Glutamatergic neuron (in vitro differentiated cells): ENCODE measurements around the gene CBR4. TPM values are rescaled to one million over a fixed set of nuclear protein-coding genes. Genes with fewer than 3 reads are reported as not detected.

ENCODE experiments used
- DNase-seq: peaks from one replicate; pipeline ENCODE4 v3.0.0; 2022
- H3K27ac Mint-ChIP-seq: one replicate; pipeline ENCODE4 v1.8.0; 2020; ENCODE audit warnings: mild to moderate bottlenecking, mixed read lengths, inconsistent platforms; ENCODE audit not compliant: unreplicated experiment
- H3K27me3 Mint-ChIP-seq: one replicate; pipeline ENCODE4 v1.8.0; 2020; ENCODE audit warnings: mild to moderate bottlenecking, moderate library complexity, mixed read lengths, inconsistent platforms; ENCODE audit not compliant: unreplicated experiment
- H3K36me3 Mint-ChIP-seq: one replicate; pipeline ENCODE4 v1.8.0; 2020; ENCODE audit warnings: mild to moderate bottlenecking, mixed read lengths, inconsistent platforms; ENCODE audit not compliant: unreplicated experiment
- H3K4me1 Mint-ChIP-seq: one replicate; pipeline ENCODE4 v1.8.0; 2020; ENCODE audit warnings: mild to moderate bottlenecking, low read depth, mixed read lengths, inconsistent platforms; ENCODE audit not compliant: unreplicated experiment
- H3K4me3 Mint-ChIP-seq: one replicate; pipeline ENCODE4 v1.8.0; 2020; ENCODE audit warnings: mild to moderate bottlenecking, mixed read lengths, inconsistent platforms; ENCODE audit not compliant: unreplicated experiment
- H3K9me3 Mint-ChIP-seq: one replicate; pipeline ENCODE4 v1.8.0; 2020; ENCODE audit warnings: mild to moderate bottlenecking, moderate library complexity, mixed read lengths, inconsistent platforms; ENCODE audit not compliant: unreplicated experiment
- CTCF ChIP-seq: fragments of 200-600 bp; sonication (generic); IDR thresholded peaks from one replicate; pipeline ENCODE4 v1.5.0; 2021; ENCODE audit not compliant: partially characterized antibody, unreplicated experiment
- total RNA-seq: library from RNA; stranded (reverse); fragmentation: NEBNext Ultra II Directional; extraction: Animal tissue kit (Norgen Biotek cat#: 25700); gene quantifications from one replicate; pipeline ENCODE4 v1.2.1, GENCODE V29; 2021; ENCODE audit not compliant: unreplicated experiment

Gene CBR4
- total RNA-seq, 1 donor from 2014 or later: 59.1 TPM

GRCh38 chr4:169025184-169025583 lies 15.1 kb upstream of the CBR4 start:
- Mint-ChIP-seq H3K9me3 (peaks cover 3% of the 10 kb centered on the region), H3K27ac (no peak overlapping the region), H3K27me3 (peaks cover 3% of the 10 kb centered on the region), H3K36me3 (no peaks in the 10 kb centered on the region), H3K4me3 (no peak overlapping the region), H3K4me1 (no peaks in the 10 kb centered on the region)
- TF ChIP-seq CTCF: no peak
- no peak for DNase-seq

- H3K4me1 Mint-ChIP-seq: no peaks in the 10 kb centered on the region
These were observed 14.7 kb upstream of the CBR4 start for GRCh38 chr4:169024762-169025161.

GRCh38 chr4:169018406-169018805 lies 8.4 kb upstream of the CBR4 start:
- H3K36me3 Mint-ChIP-seq: no peaks in the 10 kb centered on the region
- no peak for TF ChIP-seq CTCF
- H3K27me3 Mint-ChIP-seq: peaks cover 2% of the 10 kb centered on the region
- H3K4me3 Mint-ChIP-seq: no peak overlapping the region
- no peak for DNase-seq
- peaks cover 12% of the 10 kb centered on the region for H3K4me1 Mint-ChIP-seq
- no peak overlapping the region for H3K27ac Mint-ChIP-seq
- no peaks in the 10 kb centered on the region for H3K9me3 Mint-ChIP-seq

More at GRCh38 chr4:169024762-169025161, 14.7 kb upstream of the CBR4 start:
- Mint-ChIP-seq H3K4me3 (no peak overlapping the region), H3K27me3 (peaks cover 3% of the 10 kb centered on the region), H3K36me3 (no peaks in the 10 kb centered on the region), H3K9me3 (peaks cover 3% of the 10 kb centered on the region), H3K27ac (no peak overlapping the region)
- DNase-seq: no peak
- peak; percentile 20 for TF ChIP-seq CTCF

GRCh38 chr4:169017971-169018370 lies 7.9 kb upstream of the CBR4 start:
- Mint-ChIP-seq H3K4me3 (no peak overlapping the region), H3K36me3 (no peaks in the 10 kb centered on the region), H3K27ac (peak overlapping the region; percentile 17), H3K9me3 (no peaks in the 10 kb centered on the region), H3K4me1 (peaks cover 12% of the 10 kb centered on the region), H3K27me3 (peaks cover 2% of the 10 kb centered on the region)
- no peak for DNase-seq
- no peak for TF ChIP-seq CTCF

GRCh38 chr4:169015186-169015623 lies 5.2 kb upstream of the CBR4 start:
- Mint-ChIP-seq H3K27me3 (peaks cover 5% of the 10 kb centered on the region), H3K9me3 (peaks cover 2% of the 10 kb centered on the region), H3K4me3 (no peak overlapping the region), H3K36me3 (no peaks in the 10 kb centered on the region), H3K27ac (no peak overlapping the region), H3K4me1 (peaks cover 12% of the 10 kb centered on the region)
- TF ChIP-seq CTCF: no peak
- no peak for DNase-seq
